A673 (cell line): ENCODE data around the gene ARID5B. TPM values are rescaled to one million over a fixed set of nuclear protein-coding genes. Genes with fewer than 3 reads are reported as not detected.

Source experiments
- BruUV-seq: library from RNA; stranded (reverse); fragments of 400-500 nt; replicated peaks from 2 replicates; lab custom pipeline; 2021; lab: Mats Ljungman, UMichigan
- CTCF ChIA-PET: fragments of 300-600 bp; sonication (Branson Sonifier 250); formaldehyde crosslinking; loops from one replicate; lab custom pipeline; 2022; ENCODE audit warnings: antibody characterized with exemption; lab: Charles Lee
- POLR2A ChIA-PET: fragments of 300-600 bp; sonication (Branson Sonifier 250); formaldehyde crosslinking; loops from one replicate; lab custom pipeline; 2022; ENCODE audit warnings: antibody characterized with exemption; ENCODE audit not compliant: low non-redundant PET; lab: Charles Lee
- DNase-seq: peaks from one replicate; pipeline ENCODE4 v3.0.0-alpha.2; 2015; ENCODE audit warnings: low spot score
- H3K27ac ChIP-seq: fragments of 200-600 bp; sonication (generic); 2 replicates; pipeline ENCODE4 v1.5.1; 2016; ENCODE audit warnings: mixed run types, low read depth, mild to moderate bottlenecking, mixed read lengths, antibody characterized with exemption, low read length; ENCODE audit not compliant: poor library complexity, severe bottlenecking
- H3K27me3 ChIP-seq: fragments of 200-600 bp; sonication (generic); replicated peaks from 2 replicates; pipeline ENCODE4 v1.6.1; 2017; ENCODE audit warnings: mixed run types, low read depth, mild to moderate bottlenecking, mixed read lengths, antibody characterized with exemption, low read length; ENCODE audit not compliant: insufficient read depth, poor library complexity
- H3K36me3 ChIP-seq: fragments of 200-600 bp; sonication (generic); 2 replicates; pipeline ENCODE4 v1.6.1; 2016; ENCODE audit warnings: mixed run types, mild to moderate bottlenecking, mixed read lengths, antibody characterized with exemption, low read length; ENCODE audit not compliant: insufficient read depth, poor library complexity, severe bottlenecking
- H3K4me1 ChIP-seq: fragments of 200-600 bp; sonication (generic); 2 replicates; pipeline ENCODE4 v1.6.1; 2017; ENCODE audit warnings: mixed run types, mild to moderate bottlenecking, mixed read lengths, antibody characterized with exemption, low read length; ENCODE audit not compliant: insufficient read depth, poor library complexity, severe bottlenecking
- H3K4me3 ChIP-seq: fragments of 200-600 bp; sonication (generic); 2 replicates; pipeline ENCODE4 v1.5.1; 2016; ENCODE audit warnings: low read depth, mixed run types, mild to moderate bottlenecking, mixed read lengths, low read length; ENCODE audit not compliant: poor library complexity, severe bottlenecking
- H3K9me3 ChIP-seq: fragments of 200-600 bp; sonication (generic); 2 replicates; pipeline ENCODE4 v1.6.1; 2016; ENCODE audit warnings: mixed run types, low read depth, mild to moderate bottlenecking, mixed read lengths, antibody characterized with exemption, low read length; ENCODE audit not compliant: poor library complexity, severe bottlenecking
- CTCF ChIP-seq: fragments of 300-800, 200-600 bp; sonication (generic); conservative IDR thresholded peaks from 2 replicates; pipeline ENCODE4 v1.5.1; 2017; ENCODE audit warnings: low read depth, mild to moderate bottlenecking, antibody characterized with exemption, low read length, moderate library complexity, mixed read lengths
- EZH2 ChIP-seq: fragments of 200-600 bp; sonication (generic); IDR thresholded peaks from 2 replicates; pipeline ENCODE4 v1.6.1; 2017; ENCODE audit warnings: borderline replicate concordance, low read depth, mild to moderate bottlenecking, mixed read lengths, antibody characterized with exemption, low read length; ENCODE audit not compliant: poor library complexity, severe bottlenecking
- intact Hi-C: fragments of 100-400 bp; cut with micrococcal nuclease; formaldehyde crosslinking; loops from one replicate; pipeline ENCODE4 v1.10.0; 2022; ENCODE audit not compliant: unreplicated experiment
- total RNA-seq: library from RNA; stranded (reverse); gene quantifications from 2 replicates; pipeline ENCODE4 v1.2.3, GENCODE V29; 2021

The ARID5B gene
- total RNA-seq, 1 experiment from 2014 or later: 29.0 TPM

- intact Hi-C loops: no loop called here
- peak; percentile 14 for DNase-seq
- BruUV-seq: TSS peak; percentile 20
- Histone ChIP-seq H3K27ac (peak overlapping the region; percentile 57), H3K36me3 (peaks cover 24% of the 10 kb centered on the region), H3K4me3 (no peak overlapping the region), H3K4me1 (peaks cover 58% of the 10 kb centered on the region), H3K9me3 (no peaks in the 10 kb centered on the region), H3K27me3 (no peaks in the 10 kb centered on the region)
- ChIA-PET CTCF (no interaction called here), POLR2A (no interaction called here)
- no peak for TF ChIP-seq EZH2
- no peak for TF ChIP-seq CTCF
These were observed 192.4 kb downstream of the ARID5B start for GRCh38 chr10:62093863-62094291.

- POLR2A ChIA-PET: interaction anchor here (0.6 kb wide), 1 partner anchor 155 kb away, joined by 3 read pairs; no protein-coding TSS in a partner anchor
- peak; percentile 37 for DNase-seq
- TF ChIP-seq EZH2: no peak
- TF ChIP-seq CTCF: no peak
- peaks cover 43% of the 10 kb centered on the region for H3K4me1 ChIP-seq
- H3K4me3 ChIP-seq: no peak overlapping the region
- H3K36me3 ChIP-seq: peaks cover 22% of the 10 kb centered on the region
- no peaks in the 10 kb centered on the region for H3K27me3 ChIP-seq
- CTCF ChIA-PET: no interaction called here
- peak overlapping the region; percentile 88 for H3K27ac ChIP-seq
- intact Hi-C loops: no loop called here
- H3K9me3 ChIP-seq: no peaks in the 10 kb centered on the region
- BruUV-seq: TSS peak; percentile 7
These were observed 194.0 kb downstream of the ARID5B start for GRCh38 chr10:62095181-62096122.

GRCh38 chr10:62096256-62096933, 194.9 kb downstream of the ARID5B start:
- no peak for DNase-seq
- TF ChIP-seq EZH2 (no peak), CTCF (no peak)
- Histone ChIP-seq H3K4me1 (peaks cover 43% of the 10 kb centered on the region), H3K27ac (peak overlapping the region; percentile 88), H3K36me3 (peaks cover 15% of the 10 kb centered on the region), H3K27me3 (no peaks in the 10 kb centered on the region), H3K4me3 (no peak overlapping the region), H3K9me3 (no peaks in the 10 kb centered on the region)
- intact Hi-C loops: no loop called here
- no TSS peak for BruUV-seq
- ChIA-PET CTCF (no interaction called here), POLR2A (no interaction called here)
